Peyer's patch (tissue), 4 donors: ENCODE measurements around the gene TMEM184A. TPM values are rescaled to one million over a fixed set of nuclear protein-coding genes. Genes with fewer than 3 reads are reported as not detected.
A peak's percentile ranks its signal among the peaks of the same experiment; 100 is the strongest.

ENCODE experiments used
- DNase-seq, 3 donors: peaks; one replicate each; pipeline ENCODE4 v3.0.0-alpha.2; 2017 to 2019
- H3K27ac ChIP-seq, 4 donors: fragments of 200-600 bp; sonication (generic); one replicate each; pipeline ENCODE4 v1.5.1; 2016 to 2019
- H3K27me3 ChIP-seq, 2 donors: fragments of 200-600 bp; sonication (generic); one replicate each; pipeline ENCODE4 v1.5.1; 2019
- H3K36me3 ChIP-seq, 3 donors: fragments of 200-600 bp; sonication (generic); one replicate each; pipeline ENCODE4 v1.5.1; 2016 to 2019
- H3K4me1 ChIP-seq, 4 donors: fragments of 200-600 bp; sonication (generic); one replicate each; pipeline ENCODE4 v1.5.1; 2016 to 2019
- H3K4me3 ChIP-seq, 4 donors: fragments of 200-600 bp; sonication (generic); 1 replicate in 3 of 4; 2 replicates in 1 of 4; pipeline ENCODE4 v1.5.1; 2016 to 2019; ENCODE audit warnings: mild to moderate bottlenecking in 1 of 4
- H3K9me3 ChIP-seq, 4 donors: fragments of 200-600 bp; sonication (generic); one replicate each; pipeline ENCODE4 v1.5.1; 2016 to 2019; ENCODE audit warnings: mild to moderate bottlenecking in 1 of 4
- POLR2A ChIP-seq, 2 donors: fragments of 450-650 bp; IDR thresholded peaks; one replicate each; pipeline ENCODE4 v1.5.1; 2017; ENCODE audit warnings: antibody characterized with exemption in 2 of 2, mild to moderate bottlenecking in 2 of 2, moderate library complexity in 2 of 2
- total RNA-seq, 4 donors: library from RNA; depleted of rRNA; stranded (reverse); fragments of >200 nt; gene quantifications; one replicate each; pipeline ENCODE4 v1.1.0, GENCODE V29; 2016
- TF ChIP-seq, protein P1 (sequence below), 6 experiments: fragments of 450-650 bp in 4 of 6; fragments of 200-600 bp in 2 of 6; sonication (generic) in 1 of 6; IDR thresholded peaks; one replicate each; pipeline ENCODE4 v1.5.1; 2017 to 2019; ENCODE audit warnings: antibody characterized with exemption in 6 of 6, mild to moderate bottlenecking in 3 of 6, moderate library complexity in 1 of 6

Gene TMEM184A
- total RNA-seq, 4 donors from 2014 or later, result 41.3 to 161 (median 151) TPM

DNA sequence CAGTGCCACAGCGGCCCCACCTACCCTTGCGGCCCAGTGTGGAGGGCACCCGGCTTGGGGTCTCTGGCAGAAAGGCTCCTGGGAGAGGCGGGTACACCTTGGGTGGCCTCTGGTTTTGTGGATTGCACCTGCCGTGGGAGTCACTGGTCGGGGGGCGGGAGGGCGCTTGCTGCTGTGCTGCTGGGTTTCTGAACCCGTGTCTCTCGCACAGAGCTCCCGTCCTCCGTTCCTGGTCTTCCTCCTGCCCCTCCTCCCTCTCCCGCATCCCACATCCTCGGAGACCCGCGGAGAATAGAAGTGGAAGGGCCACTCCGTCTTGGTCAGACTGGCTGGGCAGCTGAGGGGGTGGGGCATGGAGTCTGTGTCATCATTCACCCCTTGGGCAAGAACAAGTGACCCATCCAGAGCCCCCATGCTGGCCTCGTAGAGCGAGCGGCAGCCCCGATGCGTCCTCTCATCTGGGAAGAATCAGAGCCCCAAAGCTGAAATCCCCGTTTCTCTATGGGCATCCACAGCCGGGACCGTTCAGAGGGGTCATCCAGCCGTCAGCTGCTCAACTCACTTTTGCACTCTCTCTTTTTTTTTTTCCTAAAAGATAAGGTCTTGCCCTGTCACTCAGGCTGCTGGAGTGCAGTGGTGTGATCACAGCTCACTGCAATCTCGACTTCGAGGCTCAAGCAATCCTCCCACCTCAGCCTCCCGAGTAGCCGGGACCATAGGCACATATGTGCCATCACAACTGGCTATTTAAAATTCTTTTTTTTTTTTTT lies 21.5 kb downstream of the TMEM184A start:
- peak overlapping the region; percentile 83 to 99 (median 94) for H3K27ac ChIP-seq
- H3K4me1 ChIP-seq, result peaks cover 4 to 59% (median 18%) of the 10 kb centered on the region in 4 donors
- no peak for DNase-seq
- H3K27me3 ChIP-seq, result no peaks in the 10 kb centered on the region
- TF ChIP-seq, protein P1, sequence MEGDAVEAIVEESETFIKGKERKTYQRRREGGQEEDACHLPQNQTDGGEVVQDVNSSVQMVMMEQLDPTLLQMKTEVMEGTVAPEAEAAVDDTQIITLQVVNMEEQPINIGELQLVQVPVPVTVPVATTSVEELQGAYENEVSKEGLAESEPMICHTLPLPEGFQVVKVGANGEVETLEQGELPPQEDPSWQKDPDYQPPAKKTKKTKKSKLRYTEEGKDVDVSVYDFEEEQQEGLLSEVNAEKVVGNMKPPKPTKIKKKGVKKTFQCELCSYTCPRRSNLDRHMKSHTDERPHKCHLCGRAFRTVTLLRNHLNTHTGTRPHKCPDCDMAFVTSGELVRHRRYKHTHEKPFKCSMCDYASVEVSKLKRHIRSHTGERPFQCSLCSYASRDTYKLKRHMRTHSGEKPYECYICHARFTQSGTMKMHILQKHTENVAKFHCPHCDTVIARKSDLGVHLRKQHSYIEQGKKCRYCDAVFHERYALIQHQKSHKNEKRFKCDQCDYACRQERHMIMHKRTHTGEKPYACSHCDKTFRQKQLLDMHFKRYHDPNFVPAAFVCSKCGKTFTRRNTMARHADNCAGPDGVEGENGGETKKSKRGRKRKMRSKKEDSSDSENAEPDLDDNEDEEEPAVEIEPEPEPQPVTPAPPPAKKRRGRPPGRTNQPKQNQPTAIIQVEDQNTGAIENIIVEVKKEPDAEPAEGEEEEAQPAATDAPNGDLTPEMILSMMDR (IDR thresholded peaks at IDR 0.05), result no peak
- TF ChIP-seq POLR2A (IDR thresholded peaks at IDR 0.05), result no peak
- H3K4me3 ChIP-seq, result peak overlapping the region in 1 of 4 donors; percentile 80
- peaks cover 0 to 21% (median 0%) of the 10 kb centered on the region in 3 donors for H3K36me3 ChIP-seq
- H3K9me3 ChIP-seq, result no peaks in the 10 kb centered on the region

DNA sequence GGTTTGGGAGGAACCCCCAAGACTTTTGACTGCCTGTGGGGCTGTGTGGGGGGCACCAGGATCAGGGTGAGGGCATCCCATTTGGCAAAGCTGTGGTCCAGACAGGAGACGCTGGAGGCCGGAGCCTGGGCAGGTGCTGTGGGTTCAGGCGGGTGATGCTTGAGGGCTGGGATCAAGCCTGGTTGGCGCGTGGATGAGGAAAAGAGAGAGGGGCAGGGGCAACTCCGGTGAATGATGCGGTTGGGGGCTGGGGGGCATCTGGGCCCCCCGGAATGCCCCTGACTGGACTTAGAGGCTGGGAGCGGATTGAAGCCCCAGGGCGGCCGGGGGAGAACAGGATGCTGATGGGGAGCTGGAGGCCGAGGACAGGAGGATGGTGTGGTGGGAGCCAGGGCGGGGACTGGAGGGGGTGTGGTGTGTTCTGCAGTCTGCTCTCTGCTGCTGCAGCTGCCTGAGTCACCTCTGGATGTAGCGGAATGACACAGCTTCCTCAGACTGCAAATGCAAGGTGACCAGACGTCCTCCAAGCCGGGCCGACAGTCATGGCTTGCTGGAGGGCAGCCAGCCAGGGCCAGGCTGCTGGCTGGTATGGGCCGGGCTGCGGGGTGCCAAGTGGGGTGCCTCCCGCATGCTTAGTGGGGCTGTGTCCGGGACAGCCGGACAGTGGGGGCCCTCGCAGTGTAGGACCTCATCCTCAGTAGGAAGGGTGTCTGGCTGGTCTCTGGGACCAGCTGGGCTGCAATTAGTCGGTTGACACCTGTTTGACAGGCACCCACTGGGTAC lies 22.3 kb downstream of the TMEM184A start:
- peaks cover 0 to 14% (median 0%) of the 10 kb centered on the region in 3 donors for H3K36me3 ChIP-seq
- TF ChIP-seq, protein P1 (IDR thresholded peaks at IDR 0.05), result no peak
- no peak for TF ChIP-seq POLR2A (IDR thresholded peaks at IDR 0.05)
- DNase-seq, result peak; percentile 33 to 73 (median 69)
- H3K4me1 ChIP-seq, result peaks cover 4 to 58% (median 18%) of the 10 kb centered on the region in 4 donors
- H3K27me3 ChIP-seq, result no peaks in the 10 kb centered on the region
- H3K9me3 ChIP-seq, result no peaks in the 10 kb centered on the region
- H3K27ac ChIP-seq, result peak overlapping the region; percentile 83 to 99 (median 94)
- H3K4me3 ChIP-seq, result peak overlapping the region in 2 of 4 donors; percentile 80 to 93

DNA sequence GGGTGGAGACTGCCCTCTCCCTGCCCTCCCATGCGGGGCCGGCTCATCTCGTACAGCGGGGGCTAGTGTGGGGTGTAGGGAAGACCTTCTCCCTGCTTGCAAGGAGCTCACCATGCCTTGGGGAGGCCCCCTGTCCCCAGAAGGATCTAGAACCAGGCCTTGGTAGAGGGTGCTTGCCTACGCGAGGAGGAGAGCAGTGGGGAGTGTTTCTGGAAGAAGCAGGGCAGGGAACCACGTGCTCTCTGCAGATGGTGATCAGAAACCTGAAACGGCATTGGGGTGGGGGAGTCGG lies 22.8 kb downstream of the TMEM184A start:
- no peak for DNase-seq
- H3K9me3 ChIP-seq, result no peaks in the 10 kb centered on the region
- no peaks in the 10 kb centered on the region for H3K27me3 ChIP-seq
- TF ChIP-seq POLR2A (IDR thresholded peaks at IDR 0.05), result no peak
- TF ChIP-seq, protein P1 (IDR thresholded peaks at IDR 0.05), result no peak
- peak overlapping the region; percentile 61 to 93 (median 77) for H3K4me3 ChIP-seq
- H3K4me1 ChIP-seq, result peaks cover 4 to 53% (median 18%) of the 10 kb centered on the region in 4 donors
- peak overlapping the region; percentile 83 to 99 (median 94) for H3K27ac ChIP-seq
- H3K36me3 ChIP-seq, result peaks cover 0 to 14% (median 0%) of the 10 kb centered on the region in 3 donors

DNA sequence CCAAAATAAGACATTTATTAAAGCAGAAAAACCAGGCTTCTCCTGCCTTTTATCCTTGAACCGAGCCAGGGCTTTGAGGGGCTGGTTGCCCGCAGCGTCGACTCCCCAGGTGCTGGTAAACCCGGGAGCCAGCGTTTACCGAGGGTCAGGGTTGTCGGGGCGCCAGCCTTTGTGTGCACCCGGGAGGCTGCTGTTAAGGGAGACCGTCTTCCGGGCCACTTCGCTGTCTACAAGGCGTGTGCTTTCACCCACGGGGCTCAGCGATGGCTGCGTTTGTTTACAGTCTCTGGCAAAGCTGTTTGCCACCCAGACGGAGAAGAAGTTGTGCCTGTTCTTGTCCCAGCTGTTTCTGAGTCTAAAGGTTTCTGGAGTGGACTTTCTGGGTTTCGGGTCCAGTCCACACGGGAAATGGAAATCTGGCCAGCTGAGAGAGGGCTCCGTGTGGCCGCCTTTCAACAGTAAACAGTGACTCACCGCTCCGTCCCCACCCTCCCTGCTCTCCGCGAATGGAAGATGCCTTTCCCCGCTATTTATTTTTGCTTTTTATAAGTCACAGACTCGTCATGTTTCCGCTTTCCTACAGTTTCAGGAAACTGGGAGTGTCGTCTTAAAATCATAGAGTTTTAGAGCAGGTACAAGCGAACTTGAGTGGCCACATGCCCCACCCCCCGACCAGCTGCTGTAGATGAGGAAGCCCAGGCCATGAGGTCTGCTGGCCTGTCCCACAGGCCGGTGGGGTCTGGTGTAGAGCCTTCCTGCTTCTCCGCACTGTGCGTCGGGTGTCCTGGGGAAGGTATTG lies 23.4 kb downstream of the TMEM184A start:
- H3K9me3 ChIP-seq, result no peaks in the 10 kb centered on the region
- H3K4me1 ChIP-seq, result peaks cover 4 to 47% (median 18%) of the 10 kb centered on the region in 4 donors
- H3K27me3 ChIP-seq, result no peaks in the 10 kb centered on the region
- peak overlapping the region; percentile 83 to 99 (median 94) for H3K27ac ChIP-seq
- DNase-seq, result peak; percentile 78 to 92 (median 87)
- peaks cover 0 to 14% (median 0%) of the 10 kb centered on the region in 3 donors for H3K36me3 ChIP-seq
- peak; percentile 72 to 87 for TF ChIP-seq POLR2A (IDR thresholded peaks at IDR 0.05)
- TF ChIP-seq, protein P1 (IDR thresholded peaks at IDR 0.05), result no peak
- peak overlapping the region; percentile 61 to 93 (median 77) for H3K4me3 ChIP-seq

DNA sequence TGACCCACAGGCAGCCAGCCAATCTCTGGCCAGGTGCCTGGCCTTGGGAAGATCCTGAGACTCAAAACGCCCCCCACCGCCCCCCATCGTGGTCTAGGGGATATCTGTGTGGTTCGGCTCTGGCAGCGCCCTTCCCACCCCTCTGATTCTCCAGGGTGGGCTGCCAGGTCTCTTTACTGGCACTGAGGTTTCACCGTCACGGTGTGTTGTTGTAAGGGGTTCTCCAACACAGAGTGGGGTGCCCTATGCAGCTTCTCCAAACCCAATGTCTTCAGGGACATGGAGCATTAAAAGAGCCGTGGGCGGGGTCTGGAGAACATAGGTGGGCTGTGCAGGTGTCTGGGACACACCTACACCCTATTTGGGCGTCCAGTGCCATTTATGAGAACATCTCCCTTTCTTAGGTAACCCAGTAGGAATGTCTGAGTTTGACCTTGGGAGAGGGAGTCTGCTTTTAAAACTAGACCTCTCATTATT lies 24.0 kb downstream of the TMEM184A start:
- no peaks in the 10 kb centered on the region for H3K27me3 ChIP-seq
- peaks cover 4 to 41% (median 18%) of the 10 kb centered on the region in 4 donors for H3K4me1 ChIP-seq
- DNase-seq, result peak in 1 of 3 donors; percentile 45
- H3K4me3 ChIP-seq, result peak overlapping the region; percentile 61 to 93 (median 77)
- H3K9me3 ChIP-seq, result no peaks in the 10 kb centered on the region
- H3K36me3 ChIP-seq, result peaks cover 0 to 14% (median 0%) of the 10 kb centered on the region in 3 donors
- TF ChIP-seq POLR2A (IDR thresholded peaks at IDR 0.05), result no peak
- TF ChIP-seq, protein P1 (IDR thresholded peaks at IDR 0.05), result no peak
- H3K27ac ChIP-seq, result peak overlapping the region; percentile 83 to 99 (median 94)
